Hepatocyte (in vitro differentiated cells): ENCODE data around the gene MYO1F. TPM values are rescaled to one million over a fixed set of nuclear protein-coding genes. Genes with fewer than 3 reads are reported as not detected.

ENCODE experiments used
- DNase-seq: peaks from one replicate; pipeline ENCODE4 v3.0.0-alpha.2; 2016; ENCODE audit warnings: low spot score
- H2AFZ ChIP-seq: fragments of 200-600 bp; sonication (generic); 2 replicates; pipeline ENCODE4 v1.6.0; 2016; ENCODE audit warnings: antibody characterized with exemption, mild to moderate bottlenecking
- H3K27ac ChIP-seq: fragments of 200-600 bp; sonication (generic); 2 replicates; pipeline ENCODE4 v1.5.1; 2016; ENCODE audit warnings: mild to moderate bottlenecking
- H3K27me3 ChIP-seq: fragments of 200-600 bp; sonication (generic); 2 replicates; pipeline ENCODE4 v1.6.1; 2016
- H3K36me3 ChIP-seq: fragments of 200-600 bp; sonication (generic); replicated peaks from 2 replicates; pipeline ENCODE4 v1.5.1; 2016; ENCODE audit warnings: low read depth; ENCODE audit not compliant: insufficient read depth
- H3K4me1 ChIP-seq: fragments of 200-600 bp; sonication (generic); 2 replicates; pipeline ENCODE4 v1.5.1; 2016; ENCODE audit warnings: mild to moderate bottlenecking, moderate library complexity; ENCODE audit not compliant: insufficient read depth
- H3K4me2 ChIP-seq: fragments of 200-600 bp; sonication (generic); 2 replicates; pipeline ENCODE4 v1.6.0; 2016
- H3K4me3 ChIP-seq: fragments of 200-600 bp; sonication (generic); 2 replicates; pipeline ENCODE4 v1.5.1; 2016; ENCODE audit warnings: mild to moderate bottlenecking
- H3K79me2 ChIP-seq: fragments of 200-600 bp; sonication (generic); 2 replicates; pipeline ENCODE4 v1.6.0; 2017; ENCODE audit warnings: mild to moderate bottlenecking
- H3K9me2 ChIP-seq: fragments of 200-600 bp; sonication (generic); replicated peaks from 2 replicates; pipeline ENCODE4 v1.6.0; 2017; ENCODE audit warnings: mild to moderate bottlenecking; ENCODE audit not compliant: insufficient read depth
- H3K9me3 ChIP-seq: fragments of 200-600 bp; sonication (generic); 2 replicates; pipeline ENCODE4 v1.5.1; 2016; ENCODE audit warnings: low read depth, mild to moderate bottlenecking
- H4K20me1 ChIP-seq: fragments of 200-600 bp; sonication (generic); 2 replicates; pipeline ENCODE4 v1.6.0; 2016; ENCODE audit warnings: mild to moderate bottlenecking; ENCODE audit not compliant: insufficient read depth, poor library complexity, severe bottlenecking
- EZH2 ChIP-seq: fragments of 200-600 bp; sonication (generic); IDR thresholded peaks from 2 replicates; pipeline ENCODE4 v1.6.1; 2016; ENCODE audit warnings: antibody characterized with exemption, mild to moderate bottlenecking, borderline replicate concordance
- EZH2phosphoT487 ChIP-seq: fragments of 200-600 bp; sonication (generic); IDR thresholded peaks from one replicate; pipeline ENCODE4 v1.6.1; 2018; ENCODE audit warnings: antibody characterized with exemption, mild to moderate bottlenecking, low read depth, moderate library complexity; ENCODE audit not compliant: unreplicated experiment, severe bottlenecking
- WGBS: methylation state at CpG from one replicate; pipeline ENCODE4 v1.1.6; 2016; ENCODE audit warnings: low lambda C conversion rate; ENCODE audit errors: missing lambda C conversion rate; 5-methylcytosine and 5-hydroxymethylcytosine counted together
- polyA plus RNA-seq: library from polyadenylated mRNA; unstranded; fragments of >200 nt; fragmentation: Nextera tagmentation; extraction: Ambion mirVana; gene quantifications from 2 replicates; pipeline ENCODE4 v1.2.1, GENCODE V29; 2016
- total RNA-seq: library from RNA; depleted of rRNA; stranded (reverse); fragments of >200 nt; gene quantifications from 2 replicates; pipeline ENCODE4 v1.2.3, GENCODE V29; 2014
- TF ChIP-seq, protein P1 (sequence below): fragments of 200-600 bp; sonication (generic); IDR thresholded peaks from 2 replicates; pipeline ENCODE4 v1.5.1; 2016; ENCODE audit warnings: antibody characterized with exemption, mild to moderate bottlenecking; ENCODE audit not compliant: poor library complexity

MYO1F gene
- total and polyA plus RNA-seq, 2 experiments from 2014 or later: 0.13 to 1.0 TPM

DNA sequence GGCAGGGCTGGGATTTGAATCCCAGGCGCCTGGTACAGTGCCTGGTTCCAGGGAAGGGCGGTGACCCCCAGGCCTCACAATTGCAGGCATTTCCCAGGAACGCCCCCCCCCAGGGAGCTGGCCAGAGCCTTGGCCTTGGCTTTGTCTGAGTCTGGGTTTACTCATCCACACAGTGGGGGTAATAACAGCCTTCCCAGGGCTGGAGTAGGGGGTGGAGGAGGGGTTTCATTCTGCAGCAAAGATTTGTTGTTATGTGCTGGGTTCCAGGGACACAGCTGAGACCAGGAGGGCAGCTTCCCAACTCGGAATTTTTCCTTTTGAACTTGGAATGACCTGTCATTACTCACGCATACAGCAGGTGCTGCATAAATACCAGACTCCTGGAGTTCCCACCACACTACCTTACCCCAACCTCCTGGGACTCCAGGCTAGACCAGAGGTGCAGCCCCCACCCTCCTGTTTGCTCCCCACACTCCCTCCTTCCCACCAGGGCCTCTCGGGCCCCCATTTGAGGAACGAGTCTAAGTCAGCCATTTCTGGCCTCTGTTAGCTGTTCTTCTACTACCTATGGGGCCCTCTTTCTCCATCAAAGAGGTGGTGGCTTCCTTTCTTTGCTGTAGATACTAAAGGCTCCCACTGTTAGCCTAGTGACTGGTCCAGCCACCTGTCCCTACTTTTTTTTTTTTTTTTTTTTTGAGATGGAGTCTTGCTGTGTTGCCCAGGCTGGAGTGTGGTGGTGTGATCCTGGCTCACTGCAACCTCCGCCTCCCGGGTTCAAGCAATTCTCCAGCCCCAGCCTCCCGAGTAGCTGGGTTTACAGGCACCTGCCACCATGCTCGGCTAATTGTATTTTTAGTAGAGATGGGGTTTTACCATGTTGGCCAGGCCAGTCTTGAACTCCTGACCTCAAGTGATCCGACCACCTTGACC, 34.9 kb upstream of the MYO1F start:
- H3K9me3 ChIP-seq: no peaks in the 10 kb centered on the region
- no peaks in the 10 kb centered on the region for H3K9me2 ChIP-seq
- no peak overlapping the region for H2AFZ ChIP-seq
- TF ChIP-seq EZH2phosphoT487 (no peak), EZH2 (no peak)
- TF ChIP-seq, protein P1, sequence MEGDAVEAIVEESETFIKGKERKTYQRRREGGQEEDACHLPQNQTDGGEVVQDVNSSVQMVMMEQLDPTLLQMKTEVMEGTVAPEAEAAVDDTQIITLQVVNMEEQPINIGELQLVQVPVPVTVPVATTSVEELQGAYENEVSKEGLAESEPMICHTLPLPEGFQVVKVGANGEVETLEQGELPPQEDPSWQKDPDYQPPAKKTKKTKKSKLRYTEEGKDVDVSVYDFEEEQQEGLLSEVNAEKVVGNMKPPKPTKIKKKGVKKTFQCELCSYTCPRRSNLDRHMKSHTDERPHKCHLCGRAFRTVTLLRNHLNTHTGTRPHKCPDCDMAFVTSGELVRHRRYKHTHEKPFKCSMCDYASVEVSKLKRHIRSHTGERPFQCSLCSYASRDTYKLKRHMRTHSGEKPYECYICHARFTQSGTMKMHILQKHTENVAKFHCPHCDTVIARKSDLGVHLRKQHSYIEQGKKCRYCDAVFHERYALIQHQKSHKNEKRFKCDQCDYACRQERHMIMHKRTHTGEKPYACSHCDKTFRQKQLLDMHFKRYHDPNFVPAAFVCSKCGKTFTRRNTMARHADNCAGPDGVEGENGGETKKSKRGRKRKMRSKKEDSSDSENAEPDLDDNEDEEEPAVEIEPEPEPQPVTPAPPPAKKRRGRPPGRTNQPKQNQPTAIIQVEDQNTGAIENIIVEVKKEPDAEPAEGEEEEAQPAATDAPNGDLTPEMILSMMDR: no peak
- no peaks in the 10 kb centered on the region for H3K36me3 ChIP-seq
- no peak overlapping the region for H3K4me3 ChIP-seq
- no peak overlapping the region for H3K4me2 ChIP-seq
- H3K27ac ChIP-seq: peak overlapping the region; percentile 34
- no peaks in the 10 kb centered on the region for H3K27me3 ChIP-seq
- WGBS: 59% methylated on average over 12 of the region's 12 CpGs
- peaks cover 6% of the 10 kb centered on the region for H3K4me1 ChIP-seq
- peak; percentile 37 for DNase-seq
- no peaks in the 10 kb centered on the region for H4K20me1 ChIP-seq
- H3K79me2 ChIP-seq: peaks cover 12% of the 10 kb centered on the region

DNA sequence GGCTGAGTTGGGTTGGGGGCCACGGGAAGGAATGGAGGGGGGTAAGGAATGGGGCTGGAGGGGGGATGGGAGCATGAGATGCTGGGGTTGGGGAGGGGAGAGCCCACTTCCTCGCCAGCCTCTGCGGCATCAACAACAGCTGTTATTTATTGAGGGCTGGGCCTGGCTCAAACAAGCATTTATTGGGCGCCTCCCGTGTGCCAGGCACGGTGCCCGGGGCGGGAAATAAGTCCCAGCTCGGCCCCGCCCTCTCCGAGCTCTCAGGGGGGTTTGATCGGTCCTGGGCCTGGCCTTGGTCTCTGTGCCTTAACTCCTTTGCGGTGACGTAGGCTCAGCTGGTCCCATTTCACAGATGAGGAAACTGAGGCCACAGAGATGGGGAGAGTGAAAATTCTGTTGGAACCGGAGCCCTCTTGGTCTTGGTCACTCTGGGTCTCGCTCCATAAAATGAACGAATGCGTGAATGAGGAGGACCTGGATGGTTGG, 34.2 kb upstream of the MYO1F start:
- no peaks in the 10 kb centered on the region for H3K36me3 ChIP-seq
- H3K27me3 ChIP-seq: no peaks in the 10 kb centered on the region
- H3K4me1 ChIP-seq: peaks cover 6% of the 10 kb centered on the region
- DNase-seq: no peak
- H3K79me2 ChIP-seq: peaks cover 15% of the 10 kb centered on the region
- no peak overlapping the region for H3K4me2 ChIP-seq
- no peak overlapping the region for H2AFZ ChIP-seq
- no peaks in the 10 kb centered on the region for H4K20me1 ChIP-seq
- 70% methylated on average over 14 of the region's 18 CpGs for WGBS
- H3K9me2 ChIP-seq: no peaks in the 10 kb centered on the region
- TF ChIP-seq EZH2: no peak
- no peak for TF ChIP-seq EZH2phosphoT487
- TF ChIP-seq, protein P1: no peak
- no peak overlapping the region for H3K4me3 ChIP-seq
- H3K27ac ChIP-seq: peak overlapping the region; percentile 34
- no peaks in the 10 kb centered on the region for H3K9me3 ChIP-seq

DNA sequence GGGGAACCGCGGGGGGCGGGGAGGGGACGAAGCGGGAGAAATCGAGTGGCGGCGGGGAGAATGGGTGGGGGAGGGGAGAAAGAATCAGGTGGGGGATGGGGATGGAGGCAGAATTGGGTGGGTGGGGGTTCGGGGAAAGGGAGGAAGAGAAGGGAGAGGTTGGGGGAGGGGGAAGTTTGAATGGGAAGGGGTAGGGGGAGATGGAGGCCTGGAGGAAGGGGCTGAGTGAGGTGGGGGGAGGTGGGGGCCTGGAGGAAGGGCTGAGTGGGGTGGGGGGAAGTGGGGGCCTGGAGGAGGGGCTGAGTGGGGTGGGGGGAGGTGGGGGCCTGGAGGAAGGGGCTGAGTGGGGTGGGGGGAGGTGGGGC, 33.7 kb upstream of the MYO1F start:
- H3K9me2 ChIP-seq: no peaks in the 10 kb centered on the region
- H3K9me3 ChIP-seq: no peaks in the 10 kb centered on the region
- H3K36me3 ChIP-seq: no peaks in the 10 kb centered on the region
- TF ChIP-seq EZH2phosphoT487 (no peak), EZH2 (no peak)
- TF ChIP-seq, protein P1: no peak
- no peak overlapping the region for H3K27ac ChIP-seq
- peak overlapping the region; percentile 87 for H3K4me2 ChIP-seq
- H2AFZ ChIP-seq: peak overlapping the region; percentile 80
- peaks cover 15% of the 10 kb centered on the region for H3K79me2 ChIP-seq
- H4K20me1 ChIP-seq: no peaks in the 10 kb centered on the region
- H3K4me1 ChIP-seq: peaks cover 6% of the 10 kb centered on the region
- no CpG with 5 or more reads among the region's 9 CpGs for WGBS
- DNase-seq: peak; percentile 44
- H3K27me3 ChIP-seq: no peaks in the 10 kb centered on the region
- H3K4me3 ChIP-seq: peak overlapping the region; percentile 55
